Spleen (tissue), 7 donors: ENCODE data around the gene SRGAP1.

Source experiments
- POLR2A ChIP-seq, 3 donors: fragments of 450-650 bp; IDR thresholded peaks; one replicate each; pipeline ENCODE4 v1.5.1; 2017; ENCODE audit warnings: antibody characterized with exemption in 3 of 3, mild to moderate bottlenecking in 1 of 3
- POLR2AphosphoS5 ChIP-seq, 3 donors: sonication (generic); formaldehyde crosslinking; IDR thresholded peaks; one replicate each; pipeline ENCODE4 v1.5.1; 2017; ENCODE audit warnings: antibody characterized with exemption in 3 of 3
- TF ChIP-seq, protein P1 (sequence below), 11 experiments: fragments of 200-600 bp in 7 of 11; fragments of 450-650 bp in 4 of 11; sonication (generic) in 4 of 11; IDR thresholded peaks in 8 of 11; conservative IDR thresholded peaks in 3 of 11; 1 replicate in 7 of 11; 2 replicates in 4 of 11; pipeline versions ENCODE4 v1.4.0 to v1.8.0; 2016 to 2021; ENCODE audit warnings: antibody characterized with exemption in 11 of 11, inconsistent platforms in 4 of 11, mild to moderate bottlenecking in 1 of 11
- donor health status: DM: no; HTN: no; CAD: no; lungs with moderate emphysema.
- donor health status: DM: no; HTN: no; CAD: no.
- donor health status: DM: no; HTN: no; CAD: no.

- no peak for TF ChIP-seq POLR2A (IDR thresholded peaks at IDR 0.05)
- TF ChIP-seq, protein P1, sequence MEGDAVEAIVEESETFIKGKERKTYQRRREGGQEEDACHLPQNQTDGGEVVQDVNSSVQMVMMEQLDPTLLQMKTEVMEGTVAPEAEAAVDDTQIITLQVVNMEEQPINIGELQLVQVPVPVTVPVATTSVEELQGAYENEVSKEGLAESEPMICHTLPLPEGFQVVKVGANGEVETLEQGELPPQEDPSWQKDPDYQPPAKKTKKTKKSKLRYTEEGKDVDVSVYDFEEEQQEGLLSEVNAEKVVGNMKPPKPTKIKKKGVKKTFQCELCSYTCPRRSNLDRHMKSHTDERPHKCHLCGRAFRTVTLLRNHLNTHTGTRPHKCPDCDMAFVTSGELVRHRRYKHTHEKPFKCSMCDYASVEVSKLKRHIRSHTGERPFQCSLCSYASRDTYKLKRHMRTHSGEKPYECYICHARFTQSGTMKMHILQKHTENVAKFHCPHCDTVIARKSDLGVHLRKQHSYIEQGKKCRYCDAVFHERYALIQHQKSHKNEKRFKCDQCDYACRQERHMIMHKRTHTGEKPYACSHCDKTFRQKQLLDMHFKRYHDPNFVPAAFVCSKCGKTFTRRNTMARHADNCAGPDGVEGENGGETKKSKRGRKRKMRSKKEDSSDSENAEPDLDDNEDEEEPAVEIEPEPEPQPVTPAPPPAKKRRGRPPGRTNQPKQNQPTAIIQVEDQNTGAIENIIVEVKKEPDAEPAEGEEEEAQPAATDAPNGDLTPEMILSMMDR (IDR thresholded peaks at IDR 0.05 in 8 of 11, conservative IDR thresholded peaks at IDR 0.05 in 3 of 11): no peak
- TF ChIP-seq POLR2AphosphoS5 (IDR thresholded peaks at IDR 0.05): no peak
These were observed 22.1 kb upstream of the SRGAP1 start for GRCh38 chr12:63822352-63822751.
